ENCODE results near the gene DHRS3.

The DHRS3 gene

GRCh38 chr1:12604986-12605385 is 13.0 kb downstream of the DHRS3 start:
- Histone ChIP-seq H3K79me2 (ENCODE audit: control insufficient read depth, insufficient read depth, low read length, unreplicated experiment) (no peaks in the 10 kb centered on the region), H3K27ac (ENCODE audit: low read depth, low read length) (no peak overlapping the region), H3K4me1 (ENCODE audit: control insufficient read depth, insufficient read depth, low read length, unreplicated experiment) (peaks cover 42% of the 10 kb centered on the region), H3K36me3 (ENCODE audit: insufficient read depth, low read length) (no peaks in the 10 kb centered on the region), H3K4me3 (ENCODE audit: low read depth, low read length) (no peak overlapping the region), H2AFZ (ENCODE audit: low read length, unreplicated experiment) (no peak overlapping the region), H3K27me3 (ENCODE audit: insufficient read depth, low read length) (no peaks in the 10 kb centered on the region)

GRCh38 chr1:12604114-12604874 is 13.7 kb downstream of the DHRS3 start:
- Histone ChIP-seq H3K79me2 (ENCODE audit: control insufficient read depth, insufficient read depth, low read length, unreplicated experiment) (no peaks in the 10 kb centered on the region), H3K27me3 (ENCODE audit: insufficient read depth, low read length) (no peaks in the 10 kb centered on the region), H3K4me1 (ENCODE audit: control insufficient read depth, insufficient read depth, low read length, unreplicated experiment) (peaks cover 42% of the 10 kb centered on the region), H2AFZ (ENCODE audit: low read length, unreplicated experiment) (no peak overlapping the region), H3K4me3 (ENCODE audit: low read depth, low read length) (0 out of 2 replicates have a peak overlapping the region, but pooled peaks have one; percentile 11), H3K36me3 (ENCODE audit: insufficient read depth, low read length) (no peaks in the 10 kb centered on the region), H3K27ac (ENCODE audit: low read depth, low read length) (peak overlapping the region; percentile 73)

- H3K4me3 ChIP-seq (ENCODE audit: low read depth, low read length), result no peak overlapping the region
- H3K27ac ChIP-seq (ENCODE audit: low read depth, low read length), result peak overlapping the region; percentile 73; the same call in 1 of the 2 replicates
- no peak overlapping the region for H2AFZ ChIP-seq (ENCODE audit: low read length, unreplicated experiment)
- H3K27me3 ChIP-seq (ENCODE audit: insufficient read depth, low read length), result no peaks in the 10 kb centered on the region
- no peaks in the 10 kb centered on the region for H3K79me2 ChIP-seq (ENCODE audit: control insufficient read depth, insufficient read depth, low read length, unreplicated experiment)
- H3K36me3 ChIP-seq (ENCODE audit: insufficient read depth, low read length), result no peaks in the 10 kb centered on the region
- H3K4me1 ChIP-seq (ENCODE audit: control insufficient read depth, insufficient read depth, low read length, unreplicated experiment), result peaks cover 42% of the 10 kb centered on the region
Observed at GRCh38 chr1:12603224-12603623, 14.8 kb downstream of the DHRS3 start.

GRCh38 chr1:12602659-12603024 is 15.4 kb downstream of the DHRS3 start:
- Histone ChIP-seq H3K79me2 (ENCODE audit: control insufficient read depth, insufficient read depth, low read length, unreplicated experiment) (no peaks in the 10 kb centered on the region), H3K27me3 (ENCODE audit: insufficient read depth, low read length) (no peaks in the 10 kb centered on the region), H2AFZ (ENCODE audit: low read length, unreplicated experiment) (no peak overlapping the region), H3K4me1 (ENCODE audit: control insufficient read depth, insufficient read depth, low read length, unreplicated experiment) (peaks cover 42% of the 10 kb centered on the region), H3K4me3 (ENCODE audit: low read depth, low read length) (no peak overlapping the region), H3K27ac (ENCODE audit: low read depth, low read length) (peak overlapping the region; percentile 73; the same call in 1 of the 2 replicates), H3K36me3 (ENCODE audit: insufficient read depth, low read length) (no peaks in the 10 kb centered on the region)

GRCh38 chr1:12601700-12602658 is 16.0 kb downstream of the DHRS3 start:
- Histone ChIP-seq H2AFZ (ENCODE audit: low read length, unreplicated experiment) (no peak overlapping the region), H3K4me1 (ENCODE audit: control insufficient read depth, insufficient read depth, low read length, unreplicated experiment) (peaks cover 42% of the 10 kb centered on the region), H3K4me3 (ENCODE audit: low read depth, low read length) (no peak overlapping the region), H3K79me2 (ENCODE audit: control insufficient read depth, insufficient read depth, low read length, unreplicated experiment) (no peaks in the 10 kb centered on the region), H3K36me3 (ENCODE audit: insufficient read depth, low read length) (no peaks in the 10 kb centered on the region), H3K27me3 (ENCODE audit: insufficient read depth, low read length) (no peaks in the 10 kb centered on the region), H3K27ac (ENCODE audit: low read depth, low read length) (peak overlapping the region; percentile 73)

GRCh38 chr1:12600880-12601633 is 17.0 kb downstream of the DHRS3 start:
- no peaks in the 10 kb centered on the region for H3K27me3 ChIP-seq (ENCODE audit: insufficient read depth, low read length)

GRCh38 chr1:12600335-12600734 is 17.7 kb downstream of the DHRS3 start:
- H3K27ac ChIP-seq (ENCODE audit: low read depth, low read length), result no peak overlapping the region
- no peaks in the 10 kb centered on the region for H3K27me3 ChIP-seq (ENCODE audit: insufficient read depth, low read length)
- H3K79me2 ChIP-seq (ENCODE audit: control insufficient read depth, insufficient read depth, low read length, unreplicated experiment), result no peaks in the 10 kb centered on the region
- no peak overlapping the region for H3K4me3 ChIP-seq (ENCODE audit: low read depth, low read length)
- no peak overlapping the region for H2AFZ ChIP-seq (ENCODE audit: low read length, unreplicated experiment)
- H3K4me1 ChIP-seq (ENCODE audit: control insufficient read depth, insufficient read depth, low read length, unreplicated experiment), result peaks cover 51% of the 10 kb centered on the region
- no peaks in the 10 kb centered on the region for H3K36me3 ChIP-seq (ENCODE audit: insufficient read depth, low read length)

More at GRCh38 chr1:12600880-12601633, 17.0 kb downstream of the DHRS3 start:
- H3K27ac ChIP-seq (ENCODE audit: low read depth, low read length), result peak overlapping the region; percentile 54
- no peaks in the 10 kb centered on the region for H3K36me3 ChIP-seq (ENCODE audit: insufficient read depth, low read length)
- H2AFZ ChIP-seq (ENCODE audit: low read length, unreplicated experiment), result no peak overlapping the region
- H3K4me1 ChIP-seq (ENCODE audit: control insufficient read depth, insufficient read depth, low read length, unreplicated experiment), result peaks cover 50% of the 10 kb centered on the region
- H3K4me3 ChIP-seq (ENCODE audit: low read depth, low read length), result no peak overlapping the region
- H3K79me2 ChIP-seq (ENCODE audit: control insufficient read depth, insufficient read depth, low read length, unreplicated experiment), result no peaks in the 10 kb centered on the region

GRCh38 chr1:12599657-12600056 is 18.4 kb downstream of the DHRS3 start:
- H3K27ac ChIP-seq (ENCODE audit: low read depth, low read length), result no peak overlapping the region
- H3K4me1 ChIP-seq (ENCODE audit: control insufficient read depth, insufficient read depth, low read length, unreplicated experiment), result peaks cover 50% of the 10 kb centered on the region
- H2AFZ ChIP-seq (ENCODE audit: low read length, unreplicated experiment), result no peak overlapping the region
- no peaks in the 10 kb centered on the region for H3K79me2 ChIP-seq (ENCODE audit: control insufficient read depth, insufficient read depth, low read length, unreplicated experiment)
- H3K27me3 ChIP-seq (ENCODE audit: insufficient read depth, low read length), result no peaks in the 10 kb centered on the region
- H3K4me3 ChIP-seq (ENCODE audit: low read depth, low read length), result no peak overlapping the region
- no peaks in the 10 kb centered on the region for H3K36me3 ChIP-seq (ENCODE audit: insufficient read depth, low read length)

- Histone ChIP-seq H2AFZ (ENCODE audit: low read length, unreplicated experiment) (no peak overlapping the region), H3K4me3 (ENCODE audit: low read depth, low read length) (no peak overlapping the region), H3K79me2 (ENCODE audit: control insufficient read depth, insufficient read depth, low read length, unreplicated experiment) (no peaks in the 10 kb centered on the region), H3K4me1 (ENCODE audit: control insufficient read depth, insufficient read depth, low read length, unreplicated experiment) (peaks cover 52% of the 10 kb centered on the region), H3K27me3 (ENCODE audit: insufficient read depth, low read length) (no peaks in the 10 kb centered on the region), H3K27ac (ENCODE audit: low read depth, low read length) (no peak overlapping the region), H3K36me3 (ENCODE audit: insufficient read depth, low read length) (no peaks in the 10 kb centered on the region)
Observed at GRCh38 chr1:12598974-12599373, 19.0 kb downstream of the DHRS3 start.

- H3K79me2 ChIP-seq (ENCODE audit: control insufficient read depth, insufficient read depth, low read length, unreplicated experiment), result no peaks in the 10 kb centered on the region
- no peak overlapping the region for H3K4me3 ChIP-seq (ENCODE audit: low read depth, low read length)
- no peak overlapping the region for H2AFZ ChIP-seq (ENCODE audit: low read length, unreplicated experiment)
- H3K27me3 ChIP-seq (ENCODE audit: insufficient read depth, low read length), result no peaks in the 10 kb centered on the region
- no peak overlapping the region for H3K27ac ChIP-seq (ENCODE audit: low read depth, low read length)
- no peaks in the 10 kb centered on the region for H3K36me3 ChIP-seq (ENCODE audit: insufficient read depth, low read length)
- H3K4me1 ChIP-seq (ENCODE audit: control insufficient read depth, insufficient read depth, low read length, unreplicated experiment), result peaks cover 47% of the 10 kb centered on the region
Observed at GRCh38 chr1:12597792-12598191, 20.2 kb downstream of the DHRS3 start.
